Esophagus muscularis mucosa (tissue), 3 donors: Measurements from ENCODE around the gene CYTL1.

ENCODE experiments used
- CTCF ChIP-seq, 3 experiments: fragments of 200-600 bp in 2 of 3; fragments of 450-650 bp in 1 of 3; sonication (generic) in 2 of 3; IDR thresholded peaks; one replicate each; pipeline ENCODE4 v1.5.1; 2017 to 2019; ENCODE audit warnings: antibody characterized with exemption in 3 of 3, mild to moderate bottlenecking in 2 of 3, moderate library complexity in 1 of 3
- POLR2A ChIP-seq: fragments of 450-650 bp; IDR thresholded peaks from one replicate; pipeline ENCODE4 v1.6.1; 2017; ENCODE audit warnings: antibody characterized with exemption, moderate library complexity, mild to moderate bottlenecking, low read depth

GRCh38 chr4:5012958-5013357, 6.3 kb downstream of the CYTL1 start:
- no peak for TF ChIP-seq POLR2A
- TF ChIP-seq CTCF (IDR thresholded peaks at IDR 0.05): no peak
